DMS 273 (cell line): ENCODE results near the gene USP16.
A peak's percentile ranks its signal among the peaks of the same experiment; 100 is the strongest.
"Not testable (repeated sequence)": the region's sequence is repeated elsewhere in the genome, so short reads cannot be mapped to it uniquely, and the experiment has no call there.

Experiments
- DNase-seq: peaks from one replicate; lab custom pipeline; 2025; ENCODE audit not compliant: unreplicated experiment; lab: John Stamatoyannopoulos, UW

USP16 gene

GRCh38 chr21:29024474-29025327, at the start of gene USP16:
Gene USP16, plus strand, starts transcription at chr21:29024668. Its CDS starts 3,246 bp downstream, at chr21:29027914.
- DNase-seq: peak; percentile 98

- DNase-seq: peak; percentile 44
These were observed 49.1 kb upstream of the USP16 start for GRCh38 chr21:28975397-28975796.

DNA sequence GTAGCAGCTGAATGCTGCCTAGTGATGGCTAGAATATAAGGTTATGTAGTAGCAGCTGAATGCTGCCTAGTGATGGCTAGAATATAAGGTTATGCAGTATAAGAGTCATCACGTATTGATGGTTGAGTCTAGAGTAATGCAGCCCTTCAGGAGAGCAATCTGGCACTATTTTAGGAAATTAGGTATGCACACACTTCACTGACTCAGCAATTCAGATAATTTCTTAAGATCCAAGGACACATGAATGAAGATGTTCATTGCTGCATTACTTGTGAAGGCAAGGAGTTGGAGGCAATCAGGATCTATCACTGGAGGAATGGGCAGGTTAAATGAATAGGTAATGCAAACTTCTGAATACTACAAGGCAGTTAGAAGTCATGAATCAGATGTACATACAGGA, 45.4 kb upstream of the USP16 start:
- no peak for DNase-seq

DNA sequence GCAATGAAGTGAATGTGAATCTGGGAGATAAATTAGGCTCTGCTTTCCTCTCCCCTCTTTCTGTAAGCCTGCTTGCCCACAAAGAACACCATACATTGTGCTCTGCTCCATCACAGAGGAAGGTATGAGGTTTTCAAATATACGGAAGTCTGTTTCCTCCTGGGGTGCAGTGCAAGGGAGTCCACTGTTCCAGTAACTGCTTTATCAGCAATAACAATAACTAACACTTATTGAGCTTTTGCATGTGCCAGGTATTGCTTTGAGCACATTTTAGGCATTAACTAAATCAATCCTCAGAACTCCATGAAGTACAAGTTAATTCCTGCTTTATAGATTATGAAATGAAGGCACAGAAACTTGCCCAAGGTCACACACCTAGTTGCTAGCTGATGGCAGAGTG, 41.8 kb upstream of the USP16 start:
- no peak for DNase-seq

DNA sequence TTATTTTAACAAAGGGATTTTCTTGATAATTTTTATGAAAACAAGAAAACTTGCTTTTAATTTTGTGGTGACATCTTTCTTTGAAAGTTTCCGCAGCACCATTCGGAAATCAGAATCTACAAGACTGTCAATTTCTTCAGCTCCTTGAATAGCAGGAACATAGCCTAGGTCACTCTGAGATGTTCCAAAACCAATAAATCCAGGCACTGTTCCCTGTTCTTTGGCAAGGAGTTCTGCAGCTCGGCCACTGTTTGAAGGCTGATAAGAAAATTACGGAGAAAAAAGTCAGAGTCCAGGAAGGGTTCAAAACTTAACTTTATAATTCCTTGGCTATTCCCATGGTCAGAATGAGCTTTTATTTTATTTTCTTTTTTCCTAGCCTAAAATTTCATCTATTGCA, 37.8 kb upstream of the USP16 start:
- DNase-seq: no peak

DNA sequence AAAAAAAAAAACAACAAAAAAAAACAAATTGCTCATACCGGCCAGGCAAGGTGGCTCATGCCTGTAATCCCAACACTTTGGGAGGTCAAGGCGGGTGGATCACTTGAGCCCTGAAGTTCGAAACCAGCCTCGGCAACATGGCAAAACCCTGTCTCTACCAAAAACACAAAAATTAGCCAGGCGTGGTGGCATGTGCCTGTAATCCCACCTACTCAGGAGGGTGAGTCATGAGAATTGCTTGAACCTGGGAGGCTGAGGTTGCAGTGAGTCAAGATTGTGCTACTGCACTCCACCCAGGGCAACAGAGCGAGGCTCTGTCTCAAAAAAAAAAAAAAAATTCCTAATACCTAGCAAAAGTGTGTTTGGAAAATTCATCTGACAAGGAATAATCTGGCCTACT, 36.3 kb upstream of the USP16 start:
- DNase-seq: not testable (repeated sequence)

DNA sequence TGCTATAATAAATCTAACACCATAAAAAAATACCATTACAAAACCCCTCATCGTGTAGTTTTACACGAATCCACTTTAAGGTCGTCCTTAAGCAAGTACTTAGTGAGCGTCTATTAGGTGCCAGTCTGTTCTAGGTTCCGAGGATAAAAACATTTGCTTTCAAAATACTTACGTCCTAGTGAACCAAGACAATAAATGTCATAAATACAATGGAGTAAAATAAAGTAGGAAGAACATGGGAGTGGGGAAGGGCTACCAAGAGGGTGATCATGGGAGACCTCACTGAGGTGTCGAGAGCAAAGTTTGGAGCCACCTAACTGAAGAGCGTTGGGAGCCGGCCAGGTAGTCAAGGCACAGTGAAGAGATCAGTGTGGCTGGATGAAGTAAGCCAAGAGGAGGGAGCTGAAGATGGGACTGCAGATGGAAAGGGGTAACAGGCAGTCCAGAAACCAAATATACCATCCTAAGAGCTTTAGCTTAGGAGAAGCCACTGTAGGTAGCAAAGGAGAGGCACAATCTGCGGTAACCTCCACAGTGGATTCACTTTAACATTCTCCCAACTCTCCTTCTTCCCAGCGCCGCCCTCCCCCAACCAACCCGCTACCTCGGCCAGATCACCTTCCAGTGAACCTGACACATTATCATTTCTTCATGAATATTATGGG, 32.5 kb upstream of the USP16 start:
- DNase-seq: peak; percentile 44

GRCh38 chr21:28992526-28993292, 31.8 kb upstream of the USP16 start, which contains the start of gene LTN1:
Gene LTN1, minus strand, starts transcription at chr21:28992877. Its CDS starts 72 bp downstream, at chr21:28992805.
- peak; percentile 99 for DNase-seq

- no peak for DNase-seq
These were observed 31.2 kb upstream of the USP16 start for GRCh38 chr21:28993293-28993629.

DNA sequence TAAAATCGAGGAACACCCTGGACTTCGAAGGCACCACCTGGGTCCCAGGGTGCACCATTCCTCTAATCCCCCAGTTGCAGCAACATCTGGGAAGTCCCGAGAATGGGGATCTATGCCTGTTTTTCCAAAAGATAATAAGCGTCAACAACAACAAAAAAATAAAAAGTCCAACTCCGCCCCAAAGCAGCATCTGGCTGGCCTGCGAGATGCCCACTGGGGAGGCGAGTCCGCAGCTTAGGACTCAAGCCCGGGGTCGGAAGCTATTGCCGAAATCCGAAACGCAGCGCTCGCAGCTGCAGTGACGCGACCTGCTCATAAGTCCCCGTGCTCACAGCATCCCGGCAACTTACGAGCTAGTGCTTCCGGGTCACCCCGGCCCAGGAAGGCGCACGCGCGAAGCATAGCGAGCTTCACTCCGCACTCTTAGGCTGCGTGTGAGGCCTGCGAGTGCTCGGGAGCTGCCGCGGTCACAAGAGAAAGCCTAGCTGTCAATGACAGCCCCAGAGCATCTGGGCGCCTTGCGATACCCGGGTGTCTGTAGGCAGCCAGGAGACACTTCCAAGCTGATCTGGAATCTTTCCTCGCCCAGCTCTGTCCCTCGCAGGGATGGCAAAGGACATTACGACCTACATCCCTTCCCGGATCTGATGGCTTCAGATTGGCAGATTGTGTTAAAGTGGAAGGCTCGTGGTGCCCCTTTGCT, 21.9 kb upstream of the USP16 start:
- DNase-seq: peak; percentile 96

GRCh38 chr21:29005696-29006095, 18.8 kb upstream of the USP16 start:
- DNase-seq: no peak

GRCh38 chr21:29007135-29007534, 17.3 kb upstream of the USP16 start:
- no peak for DNase-seq

- DNase-seq: no peak
These were observed 16.7 kb upstream of the USP16 start for GRCh38 chr21:29007810-29008209.

GRCh38 chr21:29008367-29008766, 16.1 kb upstream of the USP16 start:
- DNase-seq: no peak

GRCh38 chr21:29011236-29011635, 13.2 kb upstream of the USP16 start:
- not testable (repeated sequence) for DNase-seq

DNA sequence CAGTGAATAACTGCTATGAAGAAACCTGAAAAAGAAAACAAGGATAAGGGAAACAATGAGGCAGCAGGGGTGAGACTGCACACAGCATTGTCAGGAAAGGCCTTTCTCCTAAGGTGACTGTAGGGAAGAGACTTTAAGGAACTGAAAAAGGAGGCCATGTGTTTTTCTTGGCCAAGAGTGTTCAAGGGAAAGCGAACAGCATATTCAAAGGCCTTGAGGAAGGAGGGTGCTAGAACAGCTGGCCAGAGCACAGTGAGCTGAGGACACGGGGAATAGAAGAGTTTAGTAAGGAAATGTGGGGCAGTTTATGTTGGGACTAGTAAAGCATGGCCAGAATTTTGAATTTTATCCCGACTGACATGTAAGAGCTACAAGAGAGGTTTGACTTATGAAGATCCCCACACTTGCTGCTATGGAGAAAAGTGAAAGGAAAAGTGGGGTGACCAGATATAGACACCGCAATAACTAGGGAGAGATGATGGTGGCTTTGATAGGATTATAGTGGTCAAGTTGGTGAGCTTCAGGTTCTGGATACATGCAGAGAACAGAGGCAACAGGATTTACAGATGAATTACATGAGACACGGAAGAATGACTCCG, 6.7 kb upstream of the USP16 start:
- no peak for DNase-seq

DNA sequence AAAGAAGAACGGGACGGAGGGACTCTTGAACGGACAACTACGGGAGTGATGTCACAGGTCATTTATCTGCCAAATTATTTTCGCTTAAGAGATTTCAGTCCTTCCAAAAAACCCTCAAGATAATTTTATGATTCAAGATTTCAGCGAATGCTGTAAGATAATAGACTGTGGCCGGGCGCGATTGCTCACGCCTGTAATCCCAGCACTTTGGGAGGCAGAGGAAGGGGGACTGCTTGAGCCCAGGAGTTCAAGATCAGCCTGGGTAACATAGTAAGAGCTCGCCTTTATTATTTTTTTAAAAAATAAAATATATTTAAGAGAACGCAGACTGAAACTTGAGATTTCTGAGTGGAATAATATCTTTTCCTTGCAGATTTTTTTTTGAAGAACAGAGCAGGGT, 5.9 kb upstream of the USP16 start:
- DNase-seq: peak; percentile 40

DNA sequence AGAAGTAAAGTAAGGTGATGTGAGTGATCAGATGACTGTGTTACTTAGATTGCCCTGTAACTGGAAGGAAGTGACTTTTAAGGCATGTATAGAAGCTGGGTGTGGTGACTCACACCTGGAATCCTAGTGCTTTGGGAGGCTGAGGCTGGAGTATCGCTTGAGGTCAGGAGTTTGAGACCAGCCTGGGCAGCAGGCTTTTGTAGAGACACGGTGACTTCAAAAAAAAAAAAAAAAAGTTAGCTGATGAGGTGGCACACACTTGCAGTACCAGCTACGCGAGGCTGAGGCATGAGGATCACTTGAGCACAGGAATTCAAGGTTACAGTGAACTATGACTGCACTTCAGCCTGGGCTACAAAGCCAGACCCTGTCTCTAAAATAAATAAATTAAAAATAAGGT, 2.3 kb upstream of the USP16 start:
- DNase-seq: no peak

DNA sequence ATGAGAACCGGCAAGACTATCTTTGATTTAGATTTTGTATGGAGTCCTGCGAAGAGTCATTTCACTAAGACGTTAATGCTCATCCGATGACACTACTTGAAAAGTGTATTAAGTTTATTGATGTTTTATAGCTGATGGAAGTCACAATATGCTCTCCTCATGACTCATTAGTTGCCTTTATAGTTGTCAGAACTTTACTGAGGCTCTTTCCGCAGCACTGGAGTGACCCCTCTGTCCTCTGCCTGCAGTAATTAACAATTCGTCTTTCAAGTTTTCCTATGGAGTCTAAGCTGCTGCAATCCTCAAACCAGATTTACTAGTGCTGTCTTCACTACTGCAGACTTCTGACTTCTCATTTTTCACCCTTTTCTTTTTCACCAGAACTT, 853 bp downstream of the USP16 start:
- peak; percentile 25 for DNase-seq

GRCh38 chr21:29029524-29029923, 5.1 kb downstream of the USP16 start:
- DNase-seq: no peak

GRCh38 chr21:29030909-29031308, 6.4 kb downstream of the USP16 start:
- DNase-seq: no peak
